CD4-positive, alpha-beta memory T cell (primary cell): ENCODE results near the gene ARID1A. TPM values are rescaled to one million over a fixed set of nuclear protein-coding genes. Genes with fewer than 3 reads are reported as not detected.

Experiments
- CTCF ChIA-PET: fragments of 350-600 bp; sonication (Branson Sonifier 250); formaldehyde crosslinking; loops from one replicate; lab custom pipeline; 2021; ENCODE audit warnings: inconsistent platforms; ENCODE audit not compliant: partially characterized antibody; lab: Charles Lee
- POLR2A ChIA-PET: fragments of 350-600 bp; sonication (Branson Sonifier 250); formaldehyde crosslinking; loops from one replicate; lab custom pipeline; 2021; ENCODE audit not compliant: partially characterized antibody; lab: Charles Lee
- DNase-seq, 5 donors: peaks; one replicate each; pipeline versions ENCODE4 v3.0.0 to v3.0.0-alpha.2; 2020 to 2022; ENCODE audit warnings: mixed read lengths in 1 of 5
- H3K27ac ChIP-seq: one replicate; pipeline ENCODE4 v1.7.0; 2013; ENCODE audit warnings: low read depth, low read length
- H3K27me3 ChIP-seq: 2 replicates; pipeline ENCODE4 v1.7.0; 2013; ENCODE audit warnings: mild to moderate bottlenecking, low read length, moderate library complexity; ENCODE audit not compliant: insufficient read depth
- H3K36me3 ChIP-seq: 2 replicates; pipeline ENCODE4 v1.7.0; 2013; ENCODE audit warnings: mild to moderate bottlenecking, low read length, moderate library complexity; ENCODE audit not compliant: insufficient read depth
- H3K4me1 ChIP-seq: 2 replicates; pipeline ENCODE4 v1.7.0; 2013; ENCODE audit warnings: mild to moderate bottlenecking, low read length, moderate library complexity; ENCODE audit not compliant: insufficient read depth
- H3K4me3 ChIP-seq, 2 donors: one replicate each; pipeline ENCODE4 v1.7.0; 2013; ENCODE audit warnings: low read length in 2 of 2, mild to moderate bottlenecking in 1 of 2
- H3K9me3 ChIP-seq, 2 donors: one replicate each; pipeline ENCODE4 v1.7.0; 2013; ENCODE audit warnings: low read length in 2 of 2, control low read depth in 1 of 2; ENCODE audit not compliant: control insufficient read depth in 1 of 2
- H3K27ac Mint-ChIP-seq, 7 donors: one replicate each; pipeline ENCODE4 v1.8.0; 2020 to 2021; ENCODE audit warnings: mixed read lengths in 7 of 7, mild to moderate bottlenecking in 6 of 7, inconsistent platforms in 3 of 7, moderate library complexity in 3 of 7
- H3K27me3 Mint-ChIP-seq, 2 donors: one replicate each; pipeline ENCODE4 v1.8.0; 2020 to 2021; ENCODE audit warnings: mixed read lengths in 2 of 2
- H3K36me3 Mint-ChIP-seq, 2 donors: one replicate each; pipeline ENCODE4 v1.8.0; 2020 to 2021; ENCODE audit warnings: mixed read lengths in 2 of 2, inconsistent platforms in 1 of 2, mild to moderate bottlenecking in 1 of 2
- H3K4me1 Mint-ChIP-seq, 4 donors: one replicate each; pipeline ENCODE4 v1.8.0; 2020 to 2021; ENCODE audit warnings: mixed read lengths in 4 of 4, mild to moderate bottlenecking in 1 of 4
- H3K4me3 Mint-ChIP-seq, 8 donors: one replicate each; pipeline ENCODE4 v1.8.0; 2020 to 2021; ENCODE audit warnings: mixed read lengths in 8 of 8, mild to moderate bottlenecking in 7 of 8, moderate library complexity in 6 of 8, inconsistent platforms in 3 of 8
- H3K9me3 Mint-ChIP-seq, 8 donors: one replicate each; pipeline ENCODE4 v1.8.0; 2020 to 2021; ENCODE audit warnings: mixed read lengths in 8 of 8, mild to moderate bottlenecking in 5 of 8, inconsistent platforms in 3 of 8, moderate library complexity in 1 of 8
- intact Hi-C: fragments of 100-400 bp; cut with micrococcal nuclease; formaldehyde crosslinking; loops from one replicate; pipeline ENCODE4 v1.15.1; 2023
- polyA plus RNA-seq, 2 donors: library from polyadenylated mRNA; unstranded; fragments of 300-500 nt; fragmentation: Illumina TruSeq; gene quantifications; one replicate each; pipeline ENCODE4 v1.2.3, GENCODE V29; 2021
- total RNA-seq, 2 experiments: library from RNA; stranded (reverse); gene quantifications; one replicate each; pipeline ENCODE4 v1.2.3, GENCODE V29; 2021

The ARID1A gene
- total and polyA plus RNA-seq, 4 experiments from 2014 or later = 4.2 to 127 (median 71.2) TPM

DNA sequence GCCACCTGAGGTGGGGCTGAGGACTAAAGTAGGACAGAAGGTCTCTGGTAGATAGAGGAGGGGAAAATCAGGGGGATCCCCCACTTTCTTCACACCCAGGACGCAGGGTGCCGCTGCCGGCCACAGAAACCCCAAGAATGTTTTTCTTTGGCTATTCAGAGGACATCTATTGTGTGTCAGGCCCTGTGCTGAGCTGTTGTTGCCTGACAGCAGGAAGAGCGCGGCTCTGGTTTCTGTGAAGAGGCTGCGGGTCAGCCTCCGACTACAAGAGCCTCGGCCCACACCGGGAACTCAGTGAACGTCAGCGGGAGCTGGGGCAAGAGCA, 91.5 kb downstream of the ARID1A start:
- intact Hi-C loops = loop anchor here (1.0 to 2.0 kb wide), 2 partner anchors 15 to 43 kb away; no protein-coding TSS in a partner anchor
- Histone ChIP-seq H3K9me3 (no peaks in the 10 kb centered on the region), H3K4me1 (peaks cover 80% of the 10 kb centered on the region), H3K4me3 (peak overlapping the region; percentile 87 to 88), H3K27ac (peak overlapping the region; percentile 90), H3K27me3 (no peaks in the 10 kb centered on the region), H3K36me3 (no peaks in the 10 kb centered on the region)
- Mint-ChIP-seq H3K4me3 (peak overlapping the region; percentile 98 to 100 (median 99)), H3K27ac (peak overlapping the region; percentile 99 to 100 (median 100)), H3K36me3 (peaks cover 3 to 30% of the 10 kb centered on the region in 2 donors), H3K9me3 (peaks cover 0 to 3% (median 0%) of the 10 kb centered on the region in 8 donors), H3K27me3 (no peaks in the 10 kb centered on the region), H3K4me1 (peaks cover 56 to 85% (median 75%) of the 10 kb centered on the region in 4 donors)
- ChIA-PET POLR2A (interaction anchor here (0.7 to 13.8 kb wide), 30 partner anchors 9 to 504 kb away, joined by 3 to 595 read pairs (median 6); partner anchors contain the start of genes ARID1A, DHDDS, NUDC and SFN), CTCF (interaction anchor here (0.9 to 6.1 kb wide), 16 partner anchors 11 to 287 kb away, joined by 3 to 352 read pairs (median 28); partner anchors contain the start of gene ARID1A)
- peak; percentile 76 to 90 (median 78) for DNase-seq

- no peaks in the 10 kb centered on the region for H3K9me3 ChIP-seq
- H3K27ac ChIP-seq = peak within 1 kb of the TSS; percentile 90
- CTCF ChIA-PET = interaction anchor here (0.8 to 6.1 kb wide), 33 partner anchors 9 to 287 kb away, joined by 3 to 352 read pairs (median 9); partner anchors contain the start of gene ARID1A
- peaks cover 0 to 3% (median 0%) of the 10 kb centered on the region in 8 donors for H3K9me3 Mint-ChIP-seq
- H3K4me1 ChIP-seq = peaks cover 79% of the 10 kb centered on the region
- H3K27me3 ChIP-seq = no peaks in the 10 kb centered on the region
- DNase-seq = peak; percentile 87 to 92 (median 89)
- H3K4me3 ChIP-seq = peak within 1 kb of the TSS; percentile 87 to 88
- intact Hi-C loops = loop anchor here (1.0 to 2.0 kb wide), 6 partner anchors 15 to 96 kb away; no protein-coding TSS in a partner anchor
- no peaks in the 10 kb centered on the region for H3K27me3 Mint-ChIP-seq
- peaks cover 3 to 29% of the 10 kb centered on the region in 2 donors for H3K36me3 Mint-ChIP-seq
- peak within 1 kb of the TSS; percentile 98 to 100 (median 99) for H3K4me3 Mint-ChIP-seq
- POLR2A ChIA-PET = interaction anchor here (0.6 to 13.8 kb wide), 40 partner anchors 9 to 504 kb away, joined by 3 to 595 read pairs (median 6); partner anchors contain the start of genes ARID1A, DHDDS, HMGN2 and NUDC
- H3K4me1 Mint-ChIP-seq = peaks cover 58 to 83% (median 72%) of the 10 kb centered on the region in 4 donors
- H3K27ac Mint-ChIP-seq = peak within 1 kb of the TSS; percentile 99 to 100 (median 100)
- H3K36me3 ChIP-seq = no peaks in the 10 kb centered on the region
Measured at GRCh38 chr1:26787706-26788514, 92.1 kb downstream of the ARID1A start, which contains the start of gene PIGV. Gene PIGV (plus strand): TSS chr1:26787950. CDS start chr1:26790816, 2,866 bp downstream.

- POLR2A ChIA-PET = interaction anchor here (0.6 to 13.8 kb wide), 31 partner anchors 9 to 1186 kb away, joined by 3 to 595 read pairs (median 7); partner anchors contain the start of genes ARID1A, GPN2, HMGN2 and NUDC
- peaks cover 7 to 32% of the 10 kb centered on the region in 2 donors for H3K36me3 Mint-ChIP-seq
- peaks cover 74% of the 10 kb centered on the region for H3K4me1 ChIP-seq
Measured at GRCh38 chr1:26788515-26788785, 92.6 kb downstream of the ARID1A start.

GRCh38 chr1:26788836-26789611, 93.2 kb downstream of the ARID1A start:
- Mint-ChIP-seq H3K9me3 (peaks cover 0 to 3% (median 0%) of the 10 kb centered on the region in 8 donors), H3K36me3 (peaks cover 11 to 34% of the 10 kb centered on the region in 2 donors), H3K27ac (peak overlapping the region; percentile 91 to 100 (median 99)), H3K4me1 (peaks cover 52 to 76% (median 66%) of the 10 kb centered on the region in 4 donors), H3K27me3 (no peaks in the 10 kb centered on the region), H3K4me3 (peak overlapping the region; percentile 86 to 100 (median 98))
- Histone ChIP-seq H3K27ac (peak overlapping the region; percentile 90), H3K9me3 (no peaks in the 10 kb centered on the region), H3K4me1 (peaks cover 68% of the 10 kb centered on the region), H3K36me3 (peaks cover under 1% of the 10 kb centered on the region), H3K4me3 (peak overlapping the region; percentile 87 to 88), H3K27me3 (no peaks in the 10 kb centered on the region)
- DNase-seq = peak; percentile 83 to 92 (median 86)
- CTCF ChIA-PET = interaction anchor here (0.6 to 6.1 kb wide), 46 partner anchors 10 to 288 kb away, joined by 3 to 352 read pairs (median 6); partner anchors contain the start of gene ARID1A
- POLR2A ChIA-PET = interaction anchor here (0.6 to 13.8 kb wide), 28 partner anchors 11 to 1186 kb away, joined by 3 to 595 read pairs (median 8); partner anchors contain the start of genes ARID1A, GPN2, HMGN2 and SFN
- intact Hi-C loops = loop anchor here (1.0 to 2.0 kb wide), 8 partner anchors 44 to 289 kb away; no protein-coding TSS in a partner anchor

More at GRCh38 chr1:26788515-26788785, 92.6 kb downstream of the ARID1A start:
- H3K9me3 ChIP-seq = no peaks in the 10 kb centered on the region
- peaks cover 0 to 3% (median 0%) of the 10 kb centered on the region in 8 donors for H3K9me3 Mint-ChIP-seq
- CTCF ChIA-PET = interaction anchor here (0.6 to 6.1 kb wide), 39 partner anchors 9 to 288 kb away, joined by 3 to 352 read pairs (median 7); partner anchors contain the start of gene ARID1A
- peak overlapping the region; percentile 86 to 100 (median 98) for H3K4me3 Mint-ChIP-seq
- H3K27ac Mint-ChIP-seq = peak overlapping the region; percentile 91 to 100 (median 99)
- H3K4me1 Mint-ChIP-seq = peaks cover 55 to 82% (median 71%) of the 10 kb centered on the region in 4 donors
- peak overlapping the region; percentile 87 to 88 for H3K4me3 ChIP-seq
- no peak for DNase-seq
- intact Hi-C loops = loop anchor here (1.0 to 2.0 kb wide), 4 partner anchors 44 to 96 kb away; no protein-coding TSS in a partner anchor
- no peaks in the 10 kb centered on the region for H3K36me3 ChIP-seq
- no peaks in the 10 kb centered on the region for H3K27me3 Mint-ChIP-seq
- H3K27ac ChIP-seq = peak overlapping the region; percentile 90
- H3K27me3 ChIP-seq = no peaks in the 10 kb centered on the region

DNA sequence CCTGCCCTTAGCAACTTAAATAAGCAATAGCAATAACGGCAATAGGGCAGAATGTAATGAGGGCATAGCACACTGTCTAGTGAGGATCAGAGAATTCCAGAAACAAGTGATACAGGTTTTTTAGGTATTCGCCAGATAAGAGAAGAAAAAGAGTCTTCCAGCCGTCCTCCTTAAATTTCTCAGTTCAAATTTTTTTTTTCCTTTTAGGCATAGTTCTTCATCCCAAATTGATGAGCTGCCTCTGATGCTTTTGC, 93.7 kb downstream of the ARID1A start:
- Histone ChIP-seq H3K4me1 (peaks cover 63% of the 10 kb centered on the region), H3K9me3 (no peaks in the 10 kb centered on the region), H3K27ac (peak overlapping the region; percentile 90), H3K36me3 (peaks cover 6% of the 10 kb centered on the region), H3K27me3 (no peaks in the 10 kb centered on the region), H3K4me3 (no peak overlapping the region)
- Mint-ChIP-seq H3K4me1 (peaks cover 49 to 71% (median 62%) of the 10 kb centered on the region in 4 donors), H3K27me3 (no peaks in the 10 kb centered on the region), H3K36me3 (peaks cover 16 to 39% of the 10 kb centered on the region in 2 donors), H3K9me3 (peaks cover 0 to 3% (median 0%) of the 10 kb centered on the region in 8 donors), H3K27ac (peak overlapping the region in 6 of 7 donors; percentile 94 to 100 (median 100)), H3K4me3 (peak overlapping the region in 5 of 8 donors; percentile 86 to 100 (median 99))
- POLR2A ChIA-PET = interaction anchor here (1.1 to 13.8 kb wide), 17 partner anchors 11 to 318 kb away, joined by 4 to 595 read pairs (median 23); partner anchors contain the start of genes ARID1A, GPN2, HMGN2 and SFN
- intact Hi-C loops = loop anchor here (1.0 to 2.0 kb wide), 7 partner anchors 43 to 289 kb away; no protein-coding TSS in a partner anchor
- no peak for DNase-seq
- CTCF ChIA-PET = interaction anchor here (0.7 to 6.1 kb wide), 32 partner anchors 11 to 289 kb away, joined by 3 to 352 read pairs (median 10); partner anchors contain the start of gene ARID1A

DNA sequence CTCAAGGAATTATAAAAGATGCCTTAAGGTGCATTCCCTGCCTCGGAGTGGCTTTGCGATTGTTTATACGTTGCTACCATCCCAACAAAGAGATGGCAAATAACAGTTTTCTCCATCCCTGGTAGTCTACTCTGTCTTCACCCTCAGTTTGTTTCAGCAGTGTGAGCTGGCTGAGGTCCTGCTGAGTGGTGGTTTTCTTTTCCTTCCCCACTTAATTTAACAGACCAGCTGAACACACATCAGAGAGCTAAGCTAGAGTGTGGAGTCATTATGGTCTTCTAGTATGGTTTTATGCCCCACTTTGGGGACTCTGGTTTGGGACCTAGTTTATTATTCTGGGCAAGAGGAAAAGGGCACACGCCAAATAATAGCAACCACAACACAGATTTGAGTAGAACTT, 94.1 kb downstream of the ARID1A start:
- H3K36me3 Mint-ChIP-seq = peaks cover 20 to 43% of the 10 kb centered on the region in 2 donors
- Histone ChIP-seq H3K4me1 (peaks cover 59% of the 10 kb centered on the region), H3K9me3 (no peaks in the 10 kb centered on the region), H3K36me3 (peaks cover 10% of the 10 kb centered on the region), H3K4me3 (no peak overlapping the region), H3K27ac (peak overlapping the region; percentile 90), H3K27me3 (no peaks in the 10 kb centered on the region)
- no peak for DNase-seq
- H3K4me1 Mint-ChIP-seq = peaks cover 47 to 67% (median 58%) of the 10 kb centered on the region in 4 donors
- intact Hi-C loops = loop anchor here (1.0 to 2.0 kb wide), 7 partner anchors 43 to 290 kb away; no protein-coding TSS in a partner anchor
- peaks cover 0 to 3% (median 0%) of the 10 kb centered on the region in 8 donors for H3K9me3 Mint-ChIP-seq
- POLR2A ChIA-PET = interaction anchor here (0.7 to 13.8 kb wide), 12 partner anchors 11 to 290 kb away, joined by 4 to 595 read pairs (median 34); partner anchors contain the start of genes ARID1A, GPN2 and SFN
- H3K27ac Mint-ChIP-seq = peak overlapping the region in 6 of 7 donors; percentile 60 to 100 (median 88)
- H3K4me3 Mint-ChIP-seq = peak overlapping the region in 5 of 8 donors; percentile 16 to 99 (median 58)
- no peaks in the 10 kb centered on the region for H3K27me3 Mint-ChIP-seq
- CTCF ChIA-PET = interaction anchor here (0.7 to 6.1 kb wide), 30 partner anchors 10 to 289 kb away, joined by 3 to 352 read pairs (median 10); partner anchors contain the start of gene ARID1A
